Stimulated activated CD8-positive, alpha-beta memory T cell treated with anti-CD3 and anti-CD28 coated beads, Interleukin-2, amount 100 ng/mL, for 1 hour (primary cell): Measurements from ENCODE around the gene TRIM56.
"Not testable (repeated sequence)": the region's sequence is repeated elsewhere in the genome, so short reads cannot be mapped to it uniquely, and the experiment has no call there.

Experiments used
- DNase-seq, 2 donors: peaks; one replicate each; pipeline ENCODE4 v3.0.0-alpha.2; 2020; ENCODE audit warnings: low read depth in 2 of 2

TRIM56 gene, protein sequence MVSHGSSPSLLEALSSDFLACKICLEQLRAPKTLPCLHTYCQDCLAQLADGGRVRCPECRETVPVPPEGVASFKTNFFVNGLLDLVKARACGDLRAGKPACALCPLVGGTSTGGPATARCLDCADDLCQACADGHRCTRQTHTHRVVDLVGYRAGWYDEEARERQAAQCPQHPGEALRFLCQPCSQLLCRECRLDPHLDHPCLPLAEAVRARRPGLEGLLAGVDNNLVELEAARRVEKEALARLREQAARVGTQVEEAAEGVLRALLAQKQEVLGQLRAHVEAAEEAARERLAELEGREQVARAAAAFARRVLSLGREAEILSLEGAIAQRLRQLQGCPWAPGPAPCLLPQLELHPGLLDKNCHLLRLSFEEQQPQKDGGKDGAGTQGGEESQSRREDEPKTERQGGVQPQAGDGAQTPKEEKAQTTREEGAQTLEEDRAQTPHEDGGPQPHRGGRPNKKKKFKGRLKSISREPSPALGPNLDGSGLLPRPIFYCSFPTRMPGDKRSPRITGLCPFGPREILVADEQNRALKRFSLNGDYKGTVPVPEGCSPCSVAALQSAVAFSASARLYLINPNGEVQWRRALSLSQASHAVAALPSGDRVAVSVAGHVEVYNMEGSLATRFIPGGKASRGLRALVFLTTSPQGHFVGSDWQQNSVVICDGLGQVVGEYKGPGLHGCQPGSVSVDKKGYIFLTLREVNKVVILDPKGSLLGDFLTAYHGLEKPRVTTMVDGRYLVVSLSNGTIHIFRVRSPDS

GRCh38 chr7:101085162-101085964 lies at the start of gene TRIM56:
Gene TRIM56 (plus strand): TSS chr7:101085481. CDS start chr7:101087313, 1,832 bp downstream.
- DNase-seq: peak; percentile 51 to 66

GRCh38 chr7:101035941-101036340 lies 49.3 kb upstream of the TRIM56 start:
- DNase-seq: no peak

- not testable (repeated sequence) for DNase-seq
Measured at GRCh38 chr7:101041283-101041682, 44.0 kb upstream of the TRIM56 start.

- peak; percentile 9 to 13 for DNase-seq
Measured at GRCh38 chr7:101058355-101058754, 26.9 kb upstream of the TRIM56 start.

- DNase-seq: no peak
Measured at GRCh38 chr7:101059620-101059942, 25.7 kb upstream of the TRIM56 start.

GRCh38 chr7:101060992-101061391 lies 24.3 kb upstream of the TRIM56 start:
- no peak for DNase-seq

DNA sequence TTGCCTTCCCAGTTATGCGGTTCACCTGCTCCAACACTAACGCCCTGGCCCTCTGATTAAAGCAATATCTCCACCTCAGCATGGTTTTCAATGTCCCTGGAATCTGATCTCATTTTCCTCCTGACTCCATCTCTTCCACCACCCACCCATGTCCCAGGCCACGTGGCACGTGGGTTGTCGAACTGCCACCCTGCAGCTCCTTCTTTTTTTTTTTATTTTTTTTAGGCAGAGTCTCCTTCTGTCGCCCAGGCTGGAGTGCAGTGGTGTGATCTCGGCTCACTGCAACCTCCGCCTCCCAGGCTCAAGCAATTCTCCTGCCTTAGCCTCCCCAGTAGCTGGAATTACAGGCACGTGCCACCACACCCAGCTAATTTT lies 21.1 kb upstream of the TRIM56 start:
- DNase-seq: not testable (repeated sequence)

GRCh38 chr7:101065162-101065561 lies 20.1 kb upstream of the TRIM56 start:
- DNase-seq: not testable (repeated sequence)

GRCh38 chr7:101066141-101066832 lies 19.0 kb upstream of the TRIM56 start:
- DNase-seq: no peak

DNA sequence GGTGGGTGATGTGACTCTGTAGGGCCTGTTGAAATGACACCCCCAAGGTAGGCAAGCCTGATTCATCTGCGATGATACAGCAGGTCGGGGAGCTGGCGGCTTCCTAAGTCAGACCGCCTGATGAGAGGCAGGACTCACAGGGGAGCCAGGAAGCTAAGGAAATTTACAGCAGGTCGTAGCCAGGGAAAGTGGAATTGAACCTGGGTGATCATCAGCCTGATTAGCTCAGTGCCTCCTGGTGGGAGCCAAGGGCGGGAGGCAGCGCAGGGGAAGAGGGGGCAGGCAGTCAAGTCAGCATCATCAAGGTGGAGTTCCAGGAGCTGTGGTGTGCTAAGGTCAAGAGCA lies 18.5 kb upstream of the TRIM56 start:
- DNase-seq: no peak

DNA sequence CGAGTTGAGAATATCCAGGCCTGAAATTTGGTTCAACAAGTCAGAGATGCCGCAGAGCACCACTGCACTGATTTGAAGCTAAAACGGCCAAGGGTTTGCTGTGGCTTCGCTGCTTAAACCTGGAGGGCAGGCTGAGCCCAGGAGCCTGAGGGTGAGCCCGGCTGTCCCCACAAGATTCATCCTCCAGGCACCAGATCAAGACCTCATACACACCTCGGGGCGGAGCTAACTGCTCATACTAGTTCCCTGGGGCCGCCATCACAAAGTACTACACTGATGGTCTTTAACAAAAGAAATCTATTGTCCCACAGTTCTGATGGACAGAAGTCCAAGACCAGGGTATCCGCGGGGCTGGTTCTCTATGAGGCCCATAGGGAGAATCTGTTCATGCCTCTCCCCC lies 16.9 kb upstream of the TRIM56 start:
- DNase-seq: no peak

- not testable (repeated sequence) for DNase-seq
Measured at GRCh38 chr7:101071362-101072104, 13.7 kb upstream of the TRIM56 start.

DNA sequence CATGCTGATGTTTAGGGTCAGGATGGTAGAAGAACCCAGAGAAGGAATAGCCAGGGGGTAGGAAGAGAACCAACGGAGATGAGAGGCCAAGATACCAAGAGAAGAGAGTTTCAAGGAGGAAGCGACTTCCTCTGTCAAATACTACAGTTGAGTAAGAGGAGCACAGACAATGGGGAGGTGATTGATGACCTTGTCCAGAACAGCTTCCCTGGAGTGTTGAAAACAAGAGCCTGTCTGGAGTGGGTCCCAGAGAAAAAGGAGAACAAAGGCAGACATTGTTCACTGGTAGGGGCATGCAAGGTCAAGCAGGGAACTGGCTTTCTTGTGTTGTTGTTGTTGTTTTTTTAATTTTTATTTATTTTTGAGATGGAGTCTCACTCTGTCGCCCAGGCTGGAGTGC lies 9.6 kb upstream of the TRIM56 start:
- no peak for DNase-seq

DNA sequence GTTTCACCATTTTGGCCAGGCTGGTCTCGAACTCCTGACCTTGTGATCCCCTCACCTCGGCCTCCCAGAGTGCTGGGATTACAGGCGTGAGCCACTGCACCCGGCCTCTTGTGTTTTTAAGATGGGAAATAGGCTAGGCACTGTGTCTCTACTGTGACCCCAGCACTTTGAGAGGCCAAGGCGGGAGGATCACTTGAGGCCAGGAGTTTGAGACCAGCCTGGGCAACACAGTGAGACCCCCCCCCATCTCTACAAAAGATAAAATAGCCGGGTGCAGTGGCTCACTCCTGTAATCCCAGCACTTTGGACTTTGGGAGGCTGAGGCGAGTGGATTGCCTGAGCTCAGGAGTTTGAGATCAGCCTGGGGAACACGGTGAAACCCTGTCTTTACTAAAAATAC lies 9.1 kb upstream of the TRIM56 start:
- not testable (repeated sequence) for DNase-seq

DNA sequence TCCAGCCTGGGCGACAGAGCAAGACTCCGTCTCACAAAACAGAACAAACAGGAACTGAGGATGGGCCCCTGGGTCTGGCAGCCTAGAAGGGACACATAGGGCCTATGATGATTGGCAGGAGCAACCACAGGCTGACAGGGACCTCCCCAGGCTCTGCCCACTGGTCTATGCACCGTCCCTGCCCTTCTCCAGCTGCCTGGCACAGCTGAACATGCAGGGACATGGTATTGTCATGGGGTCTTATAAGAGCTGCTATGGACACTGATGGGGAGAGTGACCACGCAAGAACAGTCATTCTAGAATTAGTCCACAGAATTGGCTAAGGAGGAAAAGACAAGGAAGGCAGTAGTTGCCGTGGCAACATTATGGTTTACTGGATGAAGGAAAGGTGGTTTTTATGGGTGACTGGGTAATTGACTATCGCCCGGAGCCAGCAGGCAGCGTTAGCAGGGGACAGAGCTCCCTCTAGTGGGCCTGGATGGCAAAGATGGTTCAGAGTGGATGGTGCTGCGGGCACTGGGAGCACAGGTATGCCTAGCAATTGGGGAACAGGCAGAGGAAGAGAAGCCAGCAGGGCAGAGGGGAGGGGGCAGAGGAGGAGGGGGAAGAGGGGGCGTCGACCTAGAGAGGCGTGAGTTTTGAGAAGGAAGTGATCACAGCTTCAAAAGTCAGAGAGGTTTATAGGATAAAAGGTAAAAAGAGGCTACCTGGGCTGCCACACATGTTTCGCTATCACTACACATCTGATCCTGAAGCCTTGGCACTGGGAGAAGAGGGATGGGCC lies 7.8 kb upstream of the TRIM56 start:
- peak; percentile 57 to 72 for DNase-seq

- no peak for DNase-seq
Measured at GRCh38 chr7:101081432-101081831, 3.8 kb upstream of the TRIM56 start.

- DNase-seq: no peak
Measured at GRCh38 chr7:101084865-101085161, 468 bp upstream of the TRIM56 start.

GRCh38 chr7:101087334-101088068 lies 2.2 kb downstream of the TRIM56 start:
- no peak for DNase-seq

- DNase-seq: no peak
Measured at GRCh38 chr7:101088069-101088425, 2.8 kb downstream of the TRIM56 start.
